Endodermal cell (in vitro differentiated cells): Measurements from ENCODE around the gene CDCA3. TPM values are rescaled to one million over a fixed set of nuclear protein-coding genes. Genes with fewer than 3 reads are reported as not detected.

Source experiments
- DNase-seq: peaks from one replicate; pipeline ENCODE4 v3.0.0-alpha.2; 2017
- H3K27ac ChIP-seq: 2 replicates; pipeline ENCODE4 v1.5.1; 2013; ENCODE audit warnings: mild to moderate bottlenecking, low read depth, low read length, moderate library complexity
- H3K27me3 ChIP-seq: 2 replicates; pipeline ENCODE4 v1.6.1; 2013; ENCODE audit warnings: mild to moderate bottlenecking, low read length, moderate library complexity; ENCODE audit not compliant: insufficient read depth, control insufficient read depth, poor library complexity, severe bottlenecking
- H3K36me3 ChIP-seq: 2 replicates; pipeline ENCODE4 v1.7.0; 2013; ENCODE audit warnings: mild to moderate bottlenecking, low read length, moderate library complexity; ENCODE audit not compliant: control insufficient read depth, insufficient read depth
- H3K4me1 ChIP-seq: one replicate; pipeline ENCODE4 v1.7.0; 2013; ENCODE audit warnings: low read length; ENCODE audit not compliant: control insufficient read depth, insufficient read depth
- H3K4me3 ChIP-seq: 2 replicates; pipeline ENCODE4 v1.5.1; 2013; ENCODE audit warnings: mild to moderate bottlenecking, low read length, moderate library complexity
- H3K9ac ChIP-seq: 2 replicates; pipeline ENCODE4 v1.6.1; 2013; ENCODE audit warnings: mild to moderate bottlenecking, low read length, moderate library complexity; ENCODE audit not compliant: poor library complexity, severe bottlenecking; ENCODE audit errors: extremely low read depth
- H3K9me3 ChIP-seq: 2 replicates; pipeline ENCODE4 v1.6.1; 2013; ENCODE audit warnings: mild to moderate bottlenecking, low read length, moderate library complexity; ENCODE audit not compliant: control insufficient read depth
- H3K27ac Mint-ChIP-seq: 2 replicates; pipeline ENCODE4 v1.8.0; 2020; ENCODE audit warnings: mixed read lengths
- H3K27me3 Mint-ChIP-seq: 2 replicates; pipeline ENCODE4 v1.8.0; 2021; ENCODE audit warnings: mild to moderate bottlenecking, mixed read lengths; ENCODE audit not compliant: insufficient read depth
- H3K36me3 Mint-ChIP-seq: 2 replicates; pipeline ENCODE4 v1.8.0; 2020; ENCODE audit warnings: low read depth, mixed read lengths
- H3K4me1 Mint-ChIP-seq: 2 replicates; pipeline ENCODE4 v1.8.0; 2020; ENCODE audit warnings: mixed read lengths
- H3K4me3 Mint-ChIP-seq: 2 replicates; pipeline ENCODE4 v1.8.0; 2020; ENCODE audit warnings: mild to moderate bottlenecking, moderate library complexity, mixed read lengths
- H3K9me3 Mint-ChIP-seq: 2 replicates; pipeline ENCODE4 v1.8.0; 2020; ENCODE audit warnings: mild to moderate bottlenecking, mixed read lengths
- WGBS, 2 experiments: methylation state at CpG; one replicate each; pipeline versions ENCODE4 v1.1.5 to v1.1.7; 2013; ENCODE audit warnings: missing lambda C conversion rate in 2 of 2, mixed read lengths in 1 of 2; ENCODE audit not compliant: insufficient coverage in 1 of 2, insufficient read length in 1 of 2; 5-methylcytosine and 5-hydroxymethylcytosine counted together
- total RNA-seq, 2 donors: library from RNA; stranded (reverse); fragmentation: NEBNext Ultra II Directional in 1 of 2; extraction: Animal tissue kit (Norgen Biotek cat#: 25700) in 1 of 2; gene quantifications; 2 replicates in 1 of 2; 3 replicates in 1 of 2; pipeline ENCODE4 v1.2.1, GENCODE V29; 2021
- TF ChIP-seq, protein P1 (sequence below): fragments of 200-600 bp; sonication (generic); conservative IDR thresholded peaks from 2 replicates; pipeline ENCODE4 v1.5.0; 2021; ENCODE audit warnings: antibody characterized with exemption, mild to moderate bottlenecking

The CDCA3 gene
- total RNA-seq, 2 donors from 2014 or later: 53.1 to 63.9 TPM

DNA sequence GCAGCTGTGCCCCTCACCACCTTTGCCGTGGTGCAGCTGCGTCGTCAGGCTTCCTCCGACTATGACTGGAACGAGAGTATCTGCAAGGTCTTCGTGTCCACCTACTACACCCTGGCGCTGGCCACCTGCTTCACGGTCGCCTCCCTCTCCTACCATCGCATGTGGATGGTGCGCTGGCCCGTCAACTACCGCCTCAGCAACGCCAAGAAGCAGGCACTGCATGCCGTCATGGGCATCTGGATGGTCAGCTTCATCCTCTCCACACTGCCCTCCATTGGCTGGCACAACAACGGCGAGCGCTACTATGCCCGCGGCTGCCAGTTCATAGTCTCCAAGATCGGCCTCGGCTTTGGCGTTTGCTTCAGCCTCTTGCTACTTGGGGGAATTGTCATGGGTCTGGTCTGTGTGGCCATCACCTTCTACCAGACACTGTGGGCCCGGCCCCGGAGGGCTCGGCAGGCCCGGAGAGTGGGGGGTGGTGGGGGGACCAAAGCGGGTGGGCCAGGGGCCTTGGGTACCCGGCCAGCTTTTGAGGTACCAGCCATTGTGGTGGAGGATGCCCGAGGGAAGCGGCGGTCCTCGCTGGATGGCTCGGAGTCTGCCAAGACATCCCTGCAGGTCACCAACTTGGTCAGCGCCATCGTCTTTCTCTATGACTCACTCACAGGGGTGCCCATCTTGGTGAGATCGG, 26.9 kb downstream of the CDCA3 start:
- DNase-seq: no peak
- Histone ChIP-seq H3K27me3 (peaks cover 19% of the 10 kb centered on the region), H3K4me1 (peaks cover 9% of the 10 kb centered on the region), H3K9ac (no peak overlapping the region), H3K27ac (no peak overlapping the region), H3K4me3 (no peak overlapping the region), H3K36me3 (no peaks in the 10 kb centered on the region), H3K9me3 (no peaks in the 10 kb centered on the region)
- no peaks in the 10 kb centered on the region for H3K36me3 Mint-ChIP-seq
- no peak overlapping the region for H3K27ac Mint-ChIP-seq
- H3K27me3 Mint-ChIP-seq: peaks cover 84% of the 10 kb centered on the region
- no peaks in the 10 kb centered on the region for H3K9me3 Mint-ChIP-seq
- peak overlapping the region; percentile 48 for H3K4me3 Mint-ChIP-seq
- WGBS, 2 experiments: 94% methylated on average over 36 to 37 of the region's 37 CpGs
- TF ChIP-seq, protein P1, sequence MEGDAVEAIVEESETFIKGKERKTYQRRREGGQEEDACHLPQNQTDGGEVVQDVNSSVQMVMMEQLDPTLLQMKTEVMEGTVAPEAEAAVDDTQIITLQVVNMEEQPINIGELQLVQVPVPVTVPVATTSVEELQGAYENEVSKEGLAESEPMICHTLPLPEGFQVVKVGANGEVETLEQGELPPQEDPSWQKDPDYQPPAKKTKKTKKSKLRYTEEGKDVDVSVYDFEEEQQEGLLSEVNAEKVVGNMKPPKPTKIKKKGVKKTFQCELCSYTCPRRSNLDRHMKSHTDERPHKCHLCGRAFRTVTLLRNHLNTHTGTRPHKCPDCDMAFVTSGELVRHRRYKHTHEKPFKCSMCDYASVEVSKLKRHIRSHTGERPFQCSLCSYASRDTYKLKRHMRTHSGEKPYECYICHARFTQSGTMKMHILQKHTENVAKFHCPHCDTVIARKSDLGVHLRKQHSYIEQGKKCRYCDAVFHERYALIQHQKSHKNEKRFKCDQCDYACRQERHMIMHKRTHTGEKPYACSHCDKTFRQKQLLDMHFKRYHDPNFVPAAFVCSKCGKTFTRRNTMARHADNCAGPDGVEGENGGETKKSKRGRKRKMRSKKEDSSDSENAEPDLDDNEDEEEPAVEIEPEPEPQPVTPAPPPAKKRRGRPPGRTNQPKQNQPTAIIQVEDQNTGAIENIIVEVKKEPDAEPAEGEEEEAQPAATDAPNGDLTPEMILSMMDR: no peak
- peaks cover 45% of the 10 kb centered on the region for H3K4me1 Mint-ChIP-seq

DNA sequence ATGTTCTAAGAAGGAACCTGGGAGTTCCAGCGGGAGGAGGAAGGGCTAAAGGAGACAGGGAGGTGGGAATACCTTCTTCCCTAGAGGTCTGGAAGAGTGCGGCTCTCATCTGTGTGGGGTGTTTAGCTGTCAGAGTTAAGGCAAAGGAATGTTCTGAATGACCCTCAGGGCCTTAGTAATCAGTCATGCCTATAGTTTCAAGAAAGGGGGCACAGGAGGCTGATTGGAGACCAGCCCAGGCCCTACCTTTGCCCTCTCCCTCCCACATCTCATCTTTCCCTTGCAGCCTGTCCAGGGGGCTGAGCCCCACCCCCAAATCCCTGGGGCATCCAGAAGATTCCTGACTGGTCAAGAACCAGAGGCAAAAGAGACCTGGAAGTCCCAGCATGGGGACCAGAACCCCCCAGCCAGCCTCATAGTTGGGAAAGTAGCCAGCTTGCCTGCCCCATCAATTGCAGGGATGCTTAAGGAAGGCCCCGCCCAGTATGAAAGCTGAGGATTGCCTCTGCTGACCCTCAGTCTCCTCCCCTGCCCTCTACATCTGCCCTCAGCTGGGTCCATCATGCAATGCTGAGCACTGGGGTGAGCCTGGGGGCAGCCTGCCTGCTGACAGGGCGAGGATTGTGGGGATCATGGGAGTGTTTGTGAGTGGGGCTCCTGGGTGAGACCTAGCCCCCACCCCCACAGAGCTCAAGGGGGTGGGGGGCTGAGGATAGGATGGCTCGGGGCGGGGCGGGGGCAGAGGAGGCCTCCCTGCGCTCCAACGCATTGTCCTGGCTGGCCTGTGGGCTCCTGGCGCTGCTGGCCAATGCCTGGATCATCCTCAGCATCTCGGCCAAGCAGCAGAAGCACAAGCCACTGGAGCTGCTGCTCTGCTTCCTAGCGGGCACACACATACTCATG, 27.7 kb downstream of the CDCA3 start:
- Histone ChIP-seq H3K9ac (no peak overlapping the region), H3K27me3 (peaks cover 19% of the 10 kb centered on the region), H3K4me1 (peaks cover 9% of the 10 kb centered on the region), H3K27ac (no peak overlapping the region), H3K4me3 (no peak overlapping the region), H3K9me3 (no peaks in the 10 kb centered on the region), H3K36me3 (no peaks in the 10 kb centered on the region)
- 74 to 81% methylated on average over 7 to 11 of the region's 12 CpGs for WGBS, 2 experiments
- TF ChIP-seq, protein P1: no peak
- Mint-ChIP-seq H3K36me3 (no peaks in the 10 kb centered on the region), H3K27ac (no peak overlapping the region), H3K9me3 (no peaks in the 10 kb centered on the region), H3K27me3 (peaks cover 88% of the 10 kb centered on the region), H3K4me3 (peak overlapping the region; percentile 69), H3K4me1 (peaks cover 51% of the 10 kb centered on the region)
- DNase-seq: no peak

DNA sequence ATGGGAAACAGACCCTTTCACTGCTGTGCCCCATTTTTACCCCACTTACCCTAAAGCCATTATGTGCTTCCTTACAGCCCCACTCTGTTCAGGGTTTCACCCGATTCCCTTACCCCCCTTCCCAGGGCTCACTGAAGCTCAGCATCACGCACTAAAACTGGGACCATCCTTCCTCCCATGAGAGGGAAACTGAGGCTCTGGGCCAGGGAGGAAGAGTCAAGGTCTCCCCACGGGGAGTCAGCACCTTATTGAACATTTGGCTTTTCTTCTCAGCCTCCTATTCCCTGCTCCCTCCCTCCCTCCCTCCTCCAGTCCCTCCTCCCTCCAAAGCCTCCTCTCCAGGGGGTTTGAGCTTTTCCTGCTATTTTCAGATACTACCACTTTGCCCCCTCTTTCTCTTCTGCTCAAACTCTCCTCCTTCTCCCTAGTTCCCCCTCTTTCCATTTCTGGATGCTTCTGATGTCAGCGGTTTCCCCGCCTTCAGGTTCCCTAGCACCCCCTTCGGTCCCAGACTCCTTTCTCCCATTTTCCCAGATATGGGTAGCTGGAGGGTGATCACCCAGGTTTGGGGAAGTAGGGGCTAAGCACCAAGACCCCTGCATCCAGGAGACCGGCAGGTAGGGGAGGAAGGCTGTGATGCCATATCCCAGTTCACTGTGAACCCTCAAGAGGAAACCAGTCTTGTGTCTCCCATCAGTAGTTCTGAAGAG, 28.5 kb downstream of the CDCA3 start:
- no peak for DNase-seq
- Histone ChIP-seq H3K9ac (no peak overlapping the region), H3K27me3 (peaks cover 19% of the 10 kb centered on the region), H3K4me3 (peak overlapping the region; percentile 72), H3K9me3 (no peaks in the 10 kb centered on the region), H3K4me1 (peaks cover 9% of the 10 kb centered on the region), H3K27ac (peak overlapping the region; percentile 74), H3K36me3 (no peaks in the 10 kb centered on the region)
- Mint-ChIP-seq H3K9me3 (no peaks in the 10 kb centered on the region), H3K36me3 (no peaks in the 10 kb centered on the region), H3K27me3 (peaks cover 92% of the 10 kb centered on the region), H3K4me3 (peak overlapping the region; percentile 69), H3K27ac (no peak overlapping the region), H3K4me1 (peaks cover 57% of the 10 kb centered on the region)
- TF ChIP-seq, protein P1: no peak
- 24 to 70% methylated on average over 3 to 7 of the region's 7 CpGs for WGBS, 2 experiments
